IPS-15b (cell line): ENCODE measurements around the gene MGAT1.

Experiments used
- H3K27me3 ChIP-seq: one replicate; pipeline ENCODE4 v1.6.1; 2013; ENCODE audit warnings: low read length; ENCODE audit not compliant: control insufficient read depth, insufficient read depth
- H3K36me3 ChIP-seq: one replicate; pipeline ENCODE4 v1.6.1; 2013; ENCODE audit warnings: low read length; ENCODE audit not compliant: control insufficient read depth, insufficient read depth
- H3K4me1 ChIP-seq: one replicate; pipeline ENCODE4 v1.6.1; 2013; ENCODE audit warnings: mild to moderate bottlenecking, low read length; ENCODE audit not compliant: control insufficient read depth, insufficient read depth
- H3K4me3 ChIP-seq: one replicate; pipeline ENCODE4 v1.5.1; 2013; ENCODE audit warnings: low read depth, low read length
- H3K9ac ChIP-seq: one replicate; pipeline ENCODE4 v1.6.1; 2013; ENCODE audit warnings: low read depth, mild to moderate bottlenecking, low read length
- H3K9me3 ChIP-seq: one replicate; pipeline ENCODE4 v1.6.1; 2013; ENCODE audit warnings: mild to moderate bottlenecking, low read length; ENCODE audit not compliant: control insufficient read depth, insufficient read depth

Gene MGAT1

DNA sequence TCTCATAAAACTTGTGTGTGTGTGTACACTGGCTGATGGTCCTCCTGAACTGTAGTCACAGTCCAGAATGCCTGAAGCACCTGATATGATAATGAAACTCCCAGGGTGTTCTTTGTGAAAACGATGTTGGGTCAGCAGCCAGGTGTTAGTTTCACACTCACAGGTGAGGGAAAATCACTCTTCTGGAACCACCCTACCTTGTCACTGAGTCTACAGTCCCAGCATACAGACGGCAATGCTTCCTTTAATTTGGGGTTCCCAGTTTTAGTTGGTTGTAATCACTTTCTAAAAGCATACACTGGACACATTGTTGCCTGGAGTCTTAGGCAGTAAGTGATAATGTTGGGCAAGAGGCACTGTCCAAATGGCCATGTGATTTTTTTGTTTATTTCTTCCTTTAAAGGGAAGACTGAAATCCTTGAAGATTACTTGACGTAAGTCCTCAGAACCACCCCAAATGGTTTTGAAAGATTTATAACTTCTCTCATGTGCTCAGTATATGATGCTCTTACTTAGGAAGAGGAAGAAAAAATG, 18.2 kb upstream of the MGAT1 start:
- Histone ChIP-seq H3K4me1 (peaks cover 2% of the 10 kb centered on the region), H3K9me3 (no peaks in the 10 kb centered on the region), H3K4me3 (no peak overlapping the region), H3K9ac (no peak overlapping the region), H3K27me3 (peaks cover 12% of the 10 kb centered on the region), H3K36me3 (no peaks in the 10 kb centered on the region)

GRCh38 chr5:180818677-180819341, 16.2 kb upstream of the MGAT1 start:
- no peaks in the 10 kb centered on the region for H3K9me3 ChIP-seq
- H3K9ac ChIP-seq, result no peak overlapping the region
- peaks cover 4% of the 10 kb centered on the region for H3K27me3 ChIP-seq
- peaks cover 2% of the 10 kb centered on the region for H3K4me1 ChIP-seq
- no peak overlapping the region for H3K4me3 ChIP-seq
- no peaks in the 10 kb centered on the region for H3K36me3 ChIP-seq

DNA sequence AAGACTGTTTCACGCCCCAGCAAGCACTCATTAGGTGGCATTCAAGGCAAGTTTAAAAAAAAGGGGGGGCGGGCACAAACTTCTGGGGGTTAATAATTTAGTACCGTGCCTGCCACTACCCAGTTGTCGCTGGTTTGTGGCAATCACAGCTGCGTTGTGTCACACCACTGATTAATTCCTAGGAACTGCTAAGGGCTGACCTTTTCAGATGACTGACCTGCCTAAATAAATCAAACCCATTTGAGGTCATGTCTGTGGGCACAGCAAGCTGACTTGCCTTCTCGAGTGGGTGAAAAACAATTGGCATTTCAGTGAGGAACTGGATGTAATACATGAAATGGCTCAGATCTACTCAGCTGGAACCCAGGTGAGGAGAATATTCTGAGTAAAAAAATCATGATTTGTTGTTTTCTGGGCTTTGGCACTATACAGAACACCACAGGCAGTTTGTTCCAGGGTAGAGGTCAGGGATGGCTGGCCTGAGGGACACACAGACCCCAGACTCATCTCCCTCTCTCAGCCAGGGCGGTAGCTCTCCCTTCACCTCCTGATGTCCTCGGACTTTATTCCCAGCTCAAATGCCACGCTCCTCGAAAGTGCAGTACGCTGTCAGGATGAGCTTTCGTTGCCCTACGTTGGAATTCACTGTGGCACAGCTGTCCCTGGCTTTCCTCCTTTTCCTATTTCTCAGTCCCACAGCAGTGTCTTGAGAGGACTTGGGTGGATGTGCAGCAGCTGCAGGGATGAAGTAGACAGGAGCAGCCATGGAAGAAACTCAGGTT, 15.5 kb upstream of the MGAT1 start:
- Histone ChIP-seq H3K27me3 (no peaks in the 10 kb centered on the region), H3K9ac (no peak overlapping the region), H3K4me1 (peaks cover 2% of the 10 kb centered on the region), H3K4me3 (no peak overlapping the region), H3K36me3 (no peaks in the 10 kb centered on the region), H3K9me3 (no peaks in the 10 kb centered on the region)

- no peaks in the 10 kb centered on the region for H3K9me3 ChIP-seq
- no peaks in the 10 kb centered on the region for H3K27me3 ChIP-seq
- no peak overlapping the region for H3K9ac ChIP-seq
- no peaks in the 10 kb centered on the region for H3K36me3 ChIP-seq
- no peak overlapping the region for H3K4me3 ChIP-seq
- peaks cover 2% of the 10 kb centered on the region for H3K4me1 ChIP-seq
Observed at GRCh38 chr5:180816608-180817534, 14.3 kb upstream of the MGAT1 start.

GRCh38 chr5:180815293-180815917, 12.8 kb upstream of the MGAT1 start:
- no peak overlapping the region for H3K4me3 ChIP-seq
- peaks cover 7% of the 10 kb centered on the region for H3K4me1 ChIP-seq
- no peak overlapping the region for H3K9ac ChIP-seq
- no peaks in the 10 kb centered on the region for H3K9me3 ChIP-seq
- H3K27me3 ChIP-seq, result no peaks in the 10 kb centered on the region
- no peaks in the 10 kb centered on the region for H3K36me3 ChIP-seq

- no peaks in the 10 kb centered on the region for H3K36me3 ChIP-seq
- peaks cover 12% of the 10 kb centered on the region for H3K4me1 ChIP-seq
- H3K27me3 ChIP-seq, result no peaks in the 10 kb centered on the region
- H3K4me3 ChIP-seq, result no peak overlapping the region
- H3K9me3 ChIP-seq, result no peaks in the 10 kb centered on the region
- H3K9ac ChIP-seq, result no peak overlapping the region
Observed at GRCh38 chr5:180813420-180813819, 10.8 kb upstream of the MGAT1 start.

DNA sequence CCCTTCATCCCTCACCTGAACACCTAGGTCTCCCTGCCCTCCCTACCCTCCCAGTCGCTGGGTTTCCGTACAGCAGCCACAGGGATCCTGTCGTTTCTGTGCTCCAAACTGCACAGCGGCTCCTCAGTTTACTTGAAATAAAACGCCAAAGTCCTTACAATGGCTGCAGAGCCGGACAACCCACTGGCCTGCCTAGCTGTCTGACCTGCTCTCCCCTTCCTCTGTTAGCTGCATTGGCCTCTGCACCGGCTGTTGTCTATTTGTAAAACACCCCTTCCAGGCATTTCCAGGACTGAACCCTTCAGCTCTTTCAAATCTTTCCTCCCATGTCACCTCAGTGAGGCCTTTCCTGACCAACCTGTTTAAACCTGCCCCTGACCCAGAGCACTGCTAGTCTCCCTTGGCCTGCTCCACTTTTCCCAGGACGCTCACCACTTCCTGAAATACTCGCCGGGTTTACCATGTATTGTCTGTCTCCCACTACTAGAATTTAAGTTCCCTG, 9.1 kb upstream of the MGAT1 start:
- Histone ChIP-seq H3K4me3 (peak overlapping the region; percentile 91), H3K4me1 (peaks cover 13% of the 10 kb centered on the region), H3K9ac (peak overlapping the region; percentile 4), H3K36me3 (peaks cover 6% of the 10 kb centered on the region), H3K27me3 (no peaks in the 10 kb centered on the region), H3K9me3 (no peaks in the 10 kb centered on the region)

GRCh38 chr5:180810959-180811622, 8.5 kb upstream of the MGAT1 start:
- H3K4me1 ChIP-seq, result peaks cover 13% of the 10 kb centered on the region
- peaks cover 6% of the 10 kb centered on the region for H3K36me3 ChIP-seq
- H3K9me3 ChIP-seq, result no peaks in the 10 kb centered on the region
- peak overlapping the region; percentile 73 for H3K9ac ChIP-seq
- no peaks in the 10 kb centered on the region for H3K27me3 ChIP-seq
- H3K4me3 ChIP-seq, result peak overlapping the region; percentile 91

GRCh38 chr5:180810210-180810958, 7.8 kb upstream of the MGAT1 start:
- Histone ChIP-seq H3K4me3 (peak overlapping the region; percentile 91), H3K36me3 (peaks cover 6% of the 10 kb centered on the region), H3K9me3 (no peaks in the 10 kb centered on the region), H3K4me1 (peaks cover 13% of the 10 kb centered on the region), H3K9ac (peak overlapping the region; percentile 77), H3K27me3 (no peaks in the 10 kb centered on the region)
